ENCODE measurements around the gene FHOD1.

The FHOD1 gene

DNA sequence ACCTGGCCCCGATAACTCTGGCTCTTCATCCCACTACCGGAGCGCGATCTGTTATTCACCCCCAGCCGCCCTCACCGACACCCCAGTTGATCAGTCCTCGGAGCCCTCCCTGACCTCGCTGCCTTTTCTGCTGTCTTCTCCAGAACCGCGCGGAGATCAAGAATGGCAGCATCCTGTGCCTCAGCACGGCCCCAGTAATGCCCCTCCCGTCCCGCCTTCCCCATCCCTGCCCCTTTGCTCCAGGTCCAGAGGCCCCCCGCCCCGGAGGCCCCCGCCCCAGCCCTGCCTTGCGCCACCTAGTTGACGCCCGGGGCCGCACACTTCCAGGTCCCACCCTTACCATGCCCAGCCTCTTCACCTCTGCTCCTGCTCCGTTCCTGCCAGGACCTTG, 47.5 kb downstream of the FHOD1 start:
- TF ChIP-seq, protein P1, sequence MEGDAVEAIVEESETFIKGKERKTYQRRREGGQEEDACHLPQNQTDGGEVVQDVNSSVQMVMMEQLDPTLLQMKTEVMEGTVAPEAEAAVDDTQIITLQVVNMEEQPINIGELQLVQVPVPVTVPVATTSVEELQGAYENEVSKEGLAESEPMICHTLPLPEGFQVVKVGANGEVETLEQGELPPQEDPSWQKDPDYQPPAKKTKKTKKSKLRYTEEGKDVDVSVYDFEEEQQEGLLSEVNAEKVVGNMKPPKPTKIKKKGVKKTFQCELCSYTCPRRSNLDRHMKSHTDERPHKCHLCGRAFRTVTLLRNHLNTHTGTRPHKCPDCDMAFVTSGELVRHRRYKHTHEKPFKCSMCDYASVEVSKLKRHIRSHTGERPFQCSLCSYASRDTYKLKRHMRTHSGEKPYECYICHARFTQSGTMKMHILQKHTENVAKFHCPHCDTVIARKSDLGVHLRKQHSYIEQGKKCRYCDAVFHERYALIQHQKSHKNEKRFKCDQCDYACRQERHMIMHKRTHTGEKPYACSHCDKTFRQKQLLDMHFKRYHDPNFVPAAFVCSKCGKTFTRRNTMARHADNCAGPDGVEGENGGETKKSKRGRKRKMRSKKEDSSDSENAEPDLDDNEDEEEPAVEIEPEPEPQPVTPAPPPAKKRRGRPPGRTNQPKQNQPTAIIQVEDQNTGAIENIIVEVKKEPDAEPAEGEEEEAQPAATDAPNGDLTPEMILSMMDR (IDR thresholded peaks at IDR 0.05; ENCODE audit: low read depth, low read length): no peak

DNA sequence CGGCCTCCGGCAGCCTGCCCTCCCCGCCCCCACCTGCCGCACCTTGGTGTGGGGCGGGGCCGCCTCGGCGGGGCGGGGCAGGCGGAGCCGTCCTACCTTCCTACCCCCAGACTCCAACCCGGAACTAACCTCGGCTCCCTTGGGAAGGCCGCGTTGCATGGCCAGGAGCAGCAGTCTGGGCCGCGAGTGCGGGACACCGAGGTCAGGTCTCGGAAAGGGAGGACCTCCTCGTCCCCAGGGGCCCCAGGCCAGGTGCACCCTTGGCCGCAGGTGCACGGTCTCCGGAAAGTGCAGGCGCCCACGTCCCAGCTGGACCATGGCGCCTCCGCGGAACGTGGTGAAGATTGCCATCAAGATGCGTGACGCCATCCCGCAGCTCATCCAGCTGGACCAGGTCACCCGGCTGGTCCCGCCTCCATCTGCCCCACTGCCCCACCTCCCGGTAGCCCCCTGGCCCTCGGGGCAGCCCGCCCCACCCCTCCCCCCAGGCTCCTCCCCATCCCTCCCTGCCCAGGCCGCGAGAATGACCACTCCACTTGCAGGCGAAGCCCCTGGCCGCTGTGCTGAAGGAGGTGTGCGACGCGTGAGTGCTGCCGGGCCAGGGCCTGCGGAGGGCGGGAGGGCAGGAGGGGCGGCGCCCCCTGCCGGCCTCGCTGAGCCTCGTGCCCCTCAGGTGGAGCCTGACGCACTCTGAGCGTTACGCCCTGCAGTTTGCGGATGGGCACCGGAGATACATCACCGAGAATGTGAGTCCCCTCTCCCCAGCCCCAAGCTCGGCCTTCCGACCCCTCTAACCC, 48.1 kb downstream of the FHOD1 start, which contains the start of gene ELMO3:
ELMO3 (plus strand) TSS at position 121 of the 797 bp plus-strand sequence; CDS start at position 317, 196 bp downstream.
- TF ChIP-seq, protein P1 (IDR thresholded peaks at IDR 0.05; ENCODE audit: low read depth, low read length): peak; percentile 43
- no peak within 1 kb of the TSS for H3K4me3 ChIP-seq (ENCODE audit: low read depth, low read length)
- DNase-seq (ENCODE audit: low read depth, low spot score): no peak
- in situ Hi-C loops (cut with HindIII; ENCODE audit: low sequenced_read_pairs): no loop called here

More for the DNA sequence above, 47.5 kb downstream of the FHOD1 start:
- DNase-seq (ENCODE audit: low read depth, low spot score): no peak
- H3K4me3 ChIP-seq (ENCODE audit: low read depth, low read length): no peak overlapping the region
- in situ Hi-C loops (cut with HindIII; ENCODE audit: low sequenced_read_pairs): no loop called here

DNA sequence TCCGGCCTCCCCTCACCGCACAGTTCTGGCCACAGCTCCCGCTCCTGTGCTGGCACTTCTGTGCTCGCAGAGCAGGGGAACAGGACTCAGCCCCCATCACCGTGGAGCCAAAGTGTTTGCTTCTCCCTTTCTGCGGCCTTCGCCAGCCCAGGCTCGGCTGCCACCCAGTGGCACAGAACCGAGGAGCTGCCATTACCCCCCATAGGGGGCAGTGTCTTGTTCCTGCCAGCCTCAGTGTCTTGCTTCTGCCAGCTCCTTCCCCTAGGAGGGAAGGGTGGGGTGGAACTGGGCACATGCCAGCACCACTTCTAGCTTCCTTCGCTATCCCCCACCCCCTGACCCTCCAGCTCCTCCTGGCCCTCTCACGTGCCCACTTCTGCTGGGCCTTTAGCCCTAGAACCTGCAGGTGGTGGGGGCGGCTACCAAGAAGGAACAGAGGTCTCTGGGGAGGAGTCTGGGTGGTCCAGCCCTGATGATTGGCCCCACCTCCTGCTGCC, 49.0 kb downstream of the FHOD1 start:
- TF ChIP-seq, protein P1 (IDR thresholded peaks at IDR 0.05; ENCODE audit: low read depth, low read length): peak; percentile 85
- H3K4me3 ChIP-seq (ENCODE audit: low read depth, low read length): no peak overlapping the region
- peak; percentile 41 for DNase-seq (ENCODE audit: low read depth, low spot score)
- in situ Hi-C loops (cut with HindIII; ENCODE audit: low sequenced_read_pairs): no loop called here

DNA sequence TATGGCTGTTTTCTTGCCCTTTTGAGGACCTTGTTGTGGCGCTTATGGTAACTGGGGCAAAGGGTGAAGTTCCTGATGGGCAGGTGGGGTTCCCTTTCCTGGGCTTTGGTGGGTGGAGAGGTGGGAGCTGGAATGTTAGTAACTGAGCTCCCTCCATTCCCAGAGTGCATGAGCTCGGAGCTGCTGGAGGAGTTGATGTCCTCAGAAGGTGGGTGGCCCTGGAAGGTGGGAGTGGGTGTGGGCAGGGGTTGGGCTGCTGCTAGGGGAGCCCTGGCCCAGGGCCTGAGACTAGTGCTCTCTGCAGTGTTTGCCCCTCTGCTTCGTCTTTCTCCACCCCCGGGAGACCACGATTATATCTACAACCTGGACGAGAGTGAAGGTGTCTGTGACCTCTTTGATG, 49.6 kb downstream of the FHOD1 start:
- H3K4me3 ChIP-seq (ENCODE audit: low read depth, low read length): no peak overlapping the region
- in situ Hi-C loops (cut with HindIII; ENCODE audit: low sequenced_read_pairs): no loop called here
- TF ChIP-seq, protein P1 (IDR thresholded peaks at IDR 0.05; ENCODE audit: low read depth, low read length): no peak
- DNase-seq (ENCODE audit: low read depth, low spot score): no peak

DNA sequence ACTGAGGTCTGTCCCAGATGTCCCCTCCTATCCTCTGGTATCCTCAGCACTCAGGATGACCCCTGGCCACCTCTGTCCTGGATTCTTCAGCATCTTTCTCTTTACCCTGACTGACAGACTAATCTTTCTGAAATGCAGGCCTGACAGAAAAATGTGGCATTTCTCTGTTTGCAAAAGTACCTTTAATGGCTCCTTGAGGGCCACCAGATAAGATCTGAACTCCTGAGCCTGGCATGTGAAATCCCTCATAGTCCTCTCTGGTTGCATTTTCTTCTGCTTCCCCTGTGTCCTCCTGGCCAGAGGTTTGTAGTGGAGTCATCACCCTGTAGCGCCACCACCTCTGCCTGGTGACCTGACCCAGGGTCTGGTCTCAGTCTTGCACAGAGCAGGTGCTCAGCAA, 50.4 kb downstream of the FHOD1 start:
- no peak for DNase-seq (ENCODE audit: low read depth, low spot score)
- in situ Hi-C loops (cut with HindIII; ENCODE audit: low sequenced_read_pairs): no loop called here
- TF ChIP-seq, protein P1 (IDR thresholded peaks at IDR 0.05; ENCODE audit: low read depth, low read length): no peak
- no peak overlapping the region for H3K4me3 ChIP-seq (ENCODE audit: low read depth, low read length)

DNA sequence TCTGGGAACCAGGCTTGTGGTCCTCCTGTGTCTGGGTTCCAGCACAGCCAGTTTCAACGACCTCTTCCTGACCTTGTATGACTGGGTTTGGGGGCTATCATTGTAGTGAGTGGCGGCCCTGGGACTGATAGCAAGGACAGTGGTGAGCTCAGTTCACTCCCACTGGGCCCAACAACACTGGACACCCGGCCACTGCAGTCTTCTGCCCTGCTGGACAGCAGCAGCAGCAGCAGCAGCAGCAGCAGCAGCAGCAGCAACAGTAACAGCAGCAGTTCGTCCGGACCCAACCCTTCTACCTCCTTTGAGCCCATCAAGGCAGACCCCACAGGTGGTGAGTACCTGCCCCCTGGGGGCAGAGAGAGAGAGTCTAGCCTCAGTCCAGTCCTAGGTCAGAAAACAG, 51.6 kb downstream of the FHOD1 start:
- no peak overlapping the region for H3K4me3 ChIP-seq (ENCODE audit: low read depth, low read length)
- in situ Hi-C loops (cut with HindIII; ENCODE audit: low sequenced_read_pairs): no loop called here
- DNase-seq (ENCODE audit: low read depth, low spot score): no peak
- TF ChIP-seq, protein P1 (IDR thresholded peaks at IDR 0.05; ENCODE audit: low read depth, low read length): no peak
